Cardiac muscle cell (in vitro differentiated cells and primary cell): ENCODE results near the gene HIF1A. TPM values are rescaled to one million over a fixed set of nuclear protein-coding genes. Genes with fewer than 3 reads are reported as not detected.

Source experiments
- DNase-seq, 2 donors: peaks; one replicate each; pipeline versions ENCODE4 v3.0.0 to v3.0.0-alpha.2; 2010 to 2017; ENCODE audit warnings: low read depth in 1 of 2, low spot score in 1 of 2
- H3K27ac ChIP-seq: fragments of 200-600 bp; sonication (generic); 2 replicates; pipeline ENCODE4 v1.5.1; 2016
- H3K27me3 ChIP-seq: fragments of 200-600 bp; sonication (generic); 2 replicates; pipeline ENCODE4 v1.6.0; 2016; ENCODE audit warnings: control low read depth
- H3K36me3 ChIP-seq: fragments of 200-600 bp; sonication (generic); 2 replicates; pipeline ENCODE4 v1.5.1; 2016; ENCODE audit warnings: control low read depth
- H3K4me1 ChIP-seq: fragments of 200-600 bp; sonication (generic); 2 replicates; pipeline ENCODE4 v1.8.1; 2017; ENCODE audit warnings: low read depth, mild to moderate bottlenecking, mixed run types
- H3K4me3 ChIP-seq: fragments of 200-600 bp; sonication (generic); 2 replicates; pipeline ENCODE4 v1.5.1; 2016; ENCODE audit warnings: mild to moderate bottlenecking
- H3K9me3 ChIP-seq: fragments of 200-600 bp; sonication (generic); 2 replicates; pipeline ENCODE4 v1.5.1; 2017; ENCODE audit warnings: low read depth, mild to moderate bottlenecking, control low read depth
- polyA plus RNA-seq: library from polyadenylated mRNA; unstranded; fragments of >200 nt; fragmentation: Nextera tagmentation; extraction: Ambion mirVana; gene quantifications from 2 replicates; pipeline ENCODE4 v1.2.1, GENCODE V29; 2016
- total RNA-seq: library from RNA; depleted of rRNA; stranded (reverse); fragments of >200 nt; gene quantifications from 2 replicates; pipeline ENCODE4 v1.2.3, GENCODE V29; 2016
- TF ChIP-seq, protein P1 (sequence below): IDR thresholded peaks from 2 replicates; pipeline ENCODE4 v1.5.1; 2012; ENCODE audit warnings: low read depth, mild to moderate bottlenecking, low read length

Gene HIF1A
- total and polyA plus RNA-seq, 2 experiments from 2014 or later: 108 to 119 TPM

- peak overlapping the region; percentile 15 for H3K27ac ChIP-seq
- no peaks in the 10 kb centered on the region for H3K27me3 ChIP-seq
- DNase-seq: no peak
- TF ChIP-seq, protein P1, sequence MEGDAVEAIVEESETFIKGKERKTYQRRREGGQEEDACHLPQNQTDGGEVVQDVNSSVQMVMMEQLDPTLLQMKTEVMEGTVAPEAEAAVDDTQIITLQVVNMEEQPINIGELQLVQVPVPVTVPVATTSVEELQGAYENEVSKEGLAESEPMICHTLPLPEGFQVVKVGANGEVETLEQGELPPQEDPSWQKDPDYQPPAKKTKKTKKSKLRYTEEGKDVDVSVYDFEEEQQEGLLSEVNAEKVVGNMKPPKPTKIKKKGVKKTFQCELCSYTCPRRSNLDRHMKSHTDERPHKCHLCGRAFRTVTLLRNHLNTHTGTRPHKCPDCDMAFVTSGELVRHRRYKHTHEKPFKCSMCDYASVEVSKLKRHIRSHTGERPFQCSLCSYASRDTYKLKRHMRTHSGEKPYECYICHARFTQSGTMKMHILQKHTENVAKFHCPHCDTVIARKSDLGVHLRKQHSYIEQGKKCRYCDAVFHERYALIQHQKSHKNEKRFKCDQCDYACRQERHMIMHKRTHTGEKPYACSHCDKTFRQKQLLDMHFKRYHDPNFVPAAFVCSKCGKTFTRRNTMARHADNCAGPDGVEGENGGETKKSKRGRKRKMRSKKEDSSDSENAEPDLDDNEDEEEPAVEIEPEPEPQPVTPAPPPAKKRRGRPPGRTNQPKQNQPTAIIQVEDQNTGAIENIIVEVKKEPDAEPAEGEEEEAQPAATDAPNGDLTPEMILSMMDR: peak; percentile 14
- no peaks in the 10 kb centered on the region for H3K9me3 ChIP-seq
- H3K36me3 ChIP-seq: peaks cover 86% of the 10 kb centered on the region
- no peak overlapping the region for H3K4me3 ChIP-seq
- H3K4me1 ChIP-seq: no peaks in the 10 kb centered on the region
Measured at GRCh38 chr14:61730756-61731373, 35.6 kb downstream of the HIF1A start.

GRCh38 chr14:61733972-61734371 lies 38.7 kb downstream of the HIF1A start:
- Histone ChIP-seq H3K27me3 (no peaks in the 10 kb centered on the region), H3K36me3 (peaks cover 82% of the 10 kb centered on the region), H3K4me3 (no peak overlapping the region), H3K27ac (no peak overlapping the region), H3K4me1 (no peaks in the 10 kb centered on the region), H3K9me3 (no peaks in the 10 kb centered on the region)
- TF ChIP-seq, protein P1: no peak
- no peak for DNase-seq

DNA sequence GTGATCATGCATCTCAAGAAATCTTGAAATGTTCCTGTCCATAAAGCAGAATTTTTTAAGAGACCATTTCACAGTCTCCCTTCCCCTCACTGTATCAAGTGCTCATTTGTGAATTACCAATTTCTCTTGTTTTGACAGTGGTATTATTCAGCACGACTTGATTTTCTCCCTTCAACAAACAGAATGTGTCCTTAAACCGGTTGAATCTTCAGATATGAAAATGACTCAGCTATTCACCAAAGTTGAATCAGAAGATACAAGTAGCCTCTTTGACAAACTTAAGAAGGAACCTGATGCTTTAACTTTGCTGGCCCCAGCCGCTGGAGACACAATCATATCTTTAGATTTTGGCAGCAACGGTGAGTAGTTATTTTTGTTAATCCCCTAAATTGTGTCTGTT lies 41.4 kb downstream of the HIF1A start:
- no peaks in the 10 kb centered on the region for H3K9me3 ChIP-seq
- H3K36me3 ChIP-seq: peaks cover 82% of the 10 kb centered on the region
- H3K27ac ChIP-seq: peak overlapping the region; percentile 70

GRCh38 chr14:61737915-61738314 lies 42.6 kb downstream of the HIF1A start:
- no peaks in the 10 kb centered on the region for H3K27me3 ChIP-seq
- H3K36me3 ChIP-seq: peaks cover 84% of the 10 kb centered on the region
- TF ChIP-seq, protein P1: no peak

More for the DNA sequence above, 41.4 kb downstream of the HIF1A start:
- TF ChIP-seq, protein P1: no peak
- H3K4me1 ChIP-seq: no peaks in the 10 kb centered on the region
- no peak for DNase-seq
- H3K27me3 ChIP-seq: no peaks in the 10 kb centered on the region
- no peak overlapping the region for H3K4me3 ChIP-seq

DNA sequence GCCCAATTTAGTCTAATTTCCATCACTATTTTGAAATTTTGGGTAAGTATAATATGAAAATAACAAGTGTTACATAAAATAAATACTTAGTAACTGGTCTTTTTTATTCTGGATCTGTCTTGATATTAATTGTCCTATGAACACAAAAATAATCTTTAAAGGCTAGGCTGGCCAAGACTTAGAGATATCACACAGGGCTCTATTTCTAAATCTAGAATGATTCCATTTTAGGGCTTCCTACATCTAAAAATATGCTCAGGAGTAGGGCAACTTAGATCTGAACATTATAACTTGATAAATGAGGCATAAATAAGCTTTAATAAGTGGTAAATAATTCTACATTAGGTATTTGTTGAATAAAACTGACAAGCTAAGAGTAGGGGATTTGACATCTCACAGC lies 43.8 kb downstream of the HIF1A start:
- H3K27me3 ChIP-seq: no peaks in the 10 kb centered on the region
- DNase-seq: no peak
- H3K36me3 ChIP-seq: peaks cover 84% of the 10 kb centered on the region
- no peaks in the 10 kb centered on the region for H3K9me3 ChIP-seq
- TF ChIP-seq, protein P1: no peak
- H3K27ac ChIP-seq: peak overlapping the region; percentile 63
- no peak overlapping the region for H3K4me3 ChIP-seq
- H3K4me1 ChIP-seq: no peaks in the 10 kb centered on the region

More at GRCh38 chr14:61737915-61738314, 42.6 kb downstream of the HIF1A start:
- no peaks in the 10 kb centered on the region for H3K4me1 ChIP-seq
- peak overlapping the region; percentile 63 for H3K27ac ChIP-seq
- no peaks in the 10 kb centered on the region for H3K9me3 ChIP-seq
- no peak overlapping the region for H3K4me3 ChIP-seq
- DNase-seq: no peak
